IMR-90 (cell line): ENCODE data around the gene RIMS4. TPM values are rescaled to one million over a fixed set of nuclear protein-coding genes. Genes with fewer than 3 reads are reported as not detected.

Source experiments
- ATAC-seq: fragments of 200-7000 bp; cut with Tn5 transposase; 2 replicates; pipeline ENCODE4 v1.9.1; 2020; ENCODE audit warnings: low read depth, mild to moderate bottlenecking, moderate library complexity
- BruUV-seq: library from RNA; stranded (reverse); fragments of 400-500 nt; replicated peaks from 2 replicates; lab custom pipeline; 2021; lab: Mats Ljungman, UMichigan
- CTCF ChIA-PET: fragments of 300-600 bp; formaldehyde crosslinking; extraction: SDS; loops from one replicate; lab custom pipeline; 2021; ENCODE audit warnings: antibody characterized with exemption; lab: Yijun Ruan, JAX
- POLR2A ChIA-PET: fragments of 300-600 bp; sonication (Branson Sonifier 250); formaldehyde crosslinking; loops from one replicate; lab custom pipeline; 2022; ENCODE audit warnings: antibody characterized with exemption; ENCODE audit not compliant: unreplicated experiment; lab: Charles Lee
- DNase-seq: peaks from one replicate; pipeline ENCODE4 v3.0.0; 2013
- H2AFZ ChIP-seq: replicated peaks from 2 replicates; pipeline ENCODE3; 2013; ENCODE audit warnings: low read length, mild to moderate bottlenecking; ENCODE audit not compliant: poor library complexity
- H2AK5ac ChIP-seq: 2 replicates; pipeline ENCODE4 v1.6.1; 2013; ENCODE audit warnings: low read depth, low read length, inconsistent platforms
- H2AK9ac ChIP-seq: replicated peaks from 2 replicates; pipeline ENCODE3; 2013; ENCODE audit warnings: mild to moderate bottlenecking, low read depth, low read length, moderate library complexity; ENCODE audit not compliant: poor library complexity
- H2BK120ac ChIP-seq: 2 replicates; pipeline ENCODE4 v1.6.1; 2013; ENCODE audit warnings: low read depth, low read length, inconsistent platforms
- H2BK15ac ChIP-seq: 3 replicates; pipeline ENCODE4 v1.6.1; 2013; ENCODE audit warnings: low read depth, low read length, inconsistent platforms
- H2BK20ac ChIP-seq: 2 replicates; pipeline ENCODE4 v1.6.1; 2013; ENCODE audit warnings: low read depth, mild to moderate bottlenecking, inconsistent platforms, low read length, moderate library complexity
- H2BK5ac ChIP-seq: 2 replicates; pipeline ENCODE4 v1.6.1; 2013; ENCODE audit warnings: mild to moderate bottlenecking, low read depth, low read length, inconsistent platforms; ENCODE audit not compliant: poor library complexity, severe bottlenecking
- H3K14ac ChIP-seq: replicated peaks from 2 replicates; pipeline ENCODE4 v1.6.1; 2013; ENCODE audit warnings: low read depth, low read length, inconsistent platforms
- H3K18ac ChIP-seq: 2 replicates; pipeline ENCODE4 v1.6.1; 2013; ENCODE audit warnings: low read depth, low read length, control low read depth
- H3K23ac ChIP-seq: 2 replicates; pipeline ENCODE4 v1.6.1; 2013; ENCODE audit warnings: low read depth, low read length, inconsistent platforms
- H3K27ac ChIP-seq: 2 replicates; pipeline ENCODE4 v1.5.1; 2013; ENCODE audit warnings: mild to moderate bottlenecking, control low read depth, low read length; ENCODE audit not compliant: insufficient read depth
- H3K27me3 ChIP-seq: 2 replicates; pipeline ENCODE4 v1.6.1; 2013; ENCODE audit warnings: low read length; ENCODE audit not compliant: control insufficient read depth, insufficient read depth
- H3K36me3 ChIP-seq: 2 replicates; pipeline ENCODE4 v1.6.1; 2013; ENCODE audit warnings: low read length, mixed read lengths; ENCODE audit not compliant: control insufficient read depth, insufficient read depth
- H3K4ac ChIP-seq: 2 replicates; pipeline ENCODE4 v1.6.1; 2013; ENCODE audit warnings: low read depth, low read length, inconsistent platforms
- H3K4me1 ChIP-seq: 2 replicates; pipeline ENCODE4 v1.6.1; 2013; ENCODE audit warnings: low read length, mixed read lengths; ENCODE audit not compliant: control insufficient read depth, insufficient read depth
- H3K4me2 ChIP-seq: 2 replicates; pipeline ENCODE4 v1.6.1; 2013; ENCODE audit warnings: low read depth, mild to moderate bottlenecking, control low read depth, low read length, moderate library complexity
- H3K4me3 ChIP-seq: 2 replicates; pipeline ENCODE4 v1.5.1; 2013; ENCODE audit warnings: low read depth, mild to moderate bottlenecking, control low read depth, low read length, moderate library complexity; ENCODE audit not compliant: insufficient read depth
- H3K56ac ChIP-seq: 2 replicates; pipeline ENCODE4 v1.6.1; 2013; ENCODE audit warnings: low read length, inconsistent platforms; ENCODE audit not compliant: insufficient read depth; ENCODE audit errors: extremely low read depth
- H3K79me1 ChIP-seq, 2 experiments: 2 replicates each; pipeline ENCODE4 v1.6.1; 2013; ENCODE audit warnings: low read length in 2 of 2, inconsistent platforms in 1 of 2, low read depth in 1 of 2
- H3K9ac ChIP-seq: 2 replicates; pipeline ENCODE4 v1.6.1; 2013; ENCODE audit warnings: low read depth, low read length, control low read depth
- H3K9me1 ChIP-seq: 2 replicates; pipeline ENCODE4 v1.6.1; 2013; ENCODE audit warnings: low read length, inconsistent platforms; ENCODE audit not compliant: insufficient read depth
- H3K9me3 ChIP-seq: 2 replicates; pipeline ENCODE4 v1.6.1; 2013; ENCODE audit warnings: low read length; ENCODE audit not compliant: control insufficient read depth, insufficient read depth
- H4K20me1 ChIP-seq: 2 replicates; pipeline ENCODE4 v1.6.1; 2013; ENCODE audit warnings: low read length, inconsistent platforms; ENCODE audit not compliant: insufficient read depth
- H4K5ac ChIP-seq: 2 replicates; pipeline ENCODE4 v1.6.1; 2013; ENCODE audit warnings: mild to moderate bottlenecking, low read depth, low read length, control low read depth
- H4K8ac ChIP-seq, 2 experiments: 2 replicates each; pipeline ENCODE4 v1.6.1; 2013; ENCODE audit warnings: low read depth in 2 of 2, low read length in 2 of 2, control low read depth in 1 of 2, inconsistent platforms in 1 of 2
- H4K91ac ChIP-seq: 2 replicates; pipeline ENCODE4 v1.6.1; 2013; ENCODE audit warnings: low read depth, low read length, inconsistent platforms; ENCODE audit not compliant: insufficient read depth
- BHLHE40 ChIP-seq: fragments of 150-350 bp; IDR thresholded peaks from 2 replicates; pipeline ENCODE4 v1.6.1; 2016; ENCODE audit warnings: mild to moderate bottlenecking, low read depth, low read length
- CEBPB ChIP-seq: IDR thresholded peaks from 2 replicates; pipeline ENCODE4 v1.6.1; 2012; ENCODE audit warnings: low read depth, low read length, improper control_type of control experiment
- CHD1 ChIP-seq: IDR thresholded peaks from 2 replicates; pipeline ENCODE4 v1.6.1; 2012; ENCODE audit warnings: low read depth, low read length, improper control_type of control experiment
- FOS ChIP-seq: fragments of 150-350 bp; IDR thresholded peaks from 2 replicates; pipeline ENCODE4 v1.6.1; 2016; ENCODE audit warnings: low read depth, low read length
- MAFK ChIP-seq: IDR thresholded peaks from 2 replicates; pipeline ENCODE4 v1.6.1; 2012; ENCODE audit warnings: low read depth, low read length, improper control_type of control experiment
- MAZ ChIP-seq: IDR thresholded peaks from 2 replicates; pipeline ENCODE4 v1.6.1; 2012; ENCODE audit warnings: low read depth, mild to moderate bottlenecking, low read length, improper control_type of control experiment, moderate library complexity, borderline replicate concordance
- MXI1 ChIP-seq: IDR thresholded peaks from 2 replicates; pipeline ENCODE4 v1.6.1; 2012; ENCODE audit warnings: low read depth, mild to moderate bottlenecking, low read length, moderate library complexity, borderline replicate concordance
- NFE2L2 ChIP-seq: fragments of 150-350 bp; IDR thresholded peaks from 2 replicates; pipeline ENCODE4 v1.6.1; 2016; ENCODE audit warnings: low read depth, mild to moderate bottlenecking, low read length
- POLR2A ChIP-seq: IDR thresholded peaks from 2 replicates; pipeline ENCODE4 v1.6.1; 2012; ENCODE audit warnings: mild to moderate bottlenecking, low read depth, low read length
- RAD21 ChIP-seq: IDR thresholded peaks from 2 replicates; pipeline ENCODE4 v1.6.1; 2012; ENCODE audit warnings: low read length, improper control_type of control experiment
- RCOR1 ChIP-seq: IDR thresholded peaks from 2 replicates; pipeline ENCODE4 v1.6.1; 2012; ENCODE audit warnings: mild to moderate bottlenecking, low read length, improper control_type of control experiment; ENCODE audit not compliant: insufficient replicate concordance
- RFX5 ChIP-seq: IDR thresholded peaks from 2 replicates; pipeline ENCODE4 v1.8.0; 2012; ENCODE audit warnings: low read depth, mild to moderate bottlenecking, low read length, moderate library complexity
- SMC3 ChIP-seq: fragments of 150-350 bp; IDR thresholded peaks from 2 replicates; pipeline ENCODE4 v1.6.1; 2016; ENCODE audit warnings: low read depth, mild to moderate bottlenecking, antibody characterized with exemption, low read length, moderate library complexity
- WGBS, 2 experiments: methylation state at CpG; one replicate each; pipeline versions ENCODE4 v1.1.5 to v1.1.7; 2013; ENCODE audit warnings: missing lambda C conversion rate in 2 of 2; ENCODE audit not compliant: insufficient read length in 1 of 2; ENCODE audit errors: extremely low coverage in 2 of 2; 5-methylcytosine and 5-hydroxymethylcytosine counted together
- dilution Hi-C: fragments of 300-500 bp; cut with HindIII; formaldehyde crosslinking; loops from one replicate; pipeline ENCODE4 v1.14.3; 2018; ENCODE audit warnings: low sequenced_read_pairs; ENCODE audit not compliant: unreplicated experiment
- in situ Hi-C: fragments of 300-500 bp; cut with MboI; formaldehyde crosslinking; loops from 3 replicates; pipeline ENCODE4 v1.14.3; 2019; ENCODE audit warnings: low sequenced_read_pairs, inconsistent platforms, mixed read lengths
- intact Hi-C: fragments of 100-400 bp; cut with micrococcal nuclease; formaldehyde crosslinking; loops from 2 replicates; pipeline ENCODE4 v1.10.0; 2022
- polyA plus RNA-seq, 3 experiments: library from polyadenylated mRNA; depleted of rRNA; stranded (reverse); fragments of >200 nt; gene quantifications; 2 replicates each; pipeline ENCODE4 v1.2.3, GENCODE V29; 2012; ENCODE audit warnings: low replicate concordance in 1 of 3
- total RNA-seq: library from RNA; depleted of rRNA; stranded (reverse); fragments of >200 nt; gene quantifications from 2 replicates; pipeline ENCODE4 v1.2.3, GENCODE V29; 2012
- TF ChIP-seq, protein P1 (sequence below): fragments of 150-350 bp; IDR thresholded peaks from 2 replicates; pipeline ENCODE4 v1.6.1; 2017; ENCODE audit warnings: mild to moderate bottlenecking, antibody characterized with exemption, low read length, low read depth
- TF ChIP-seq, protein P2 (sequence below): conservative IDR thresholded peaks from 2 replicates; pipeline ENCODE4 v1.5.1; 2012; ENCODE audit warnings: mild to moderate bottlenecking, low read depth, low read length, improper control_type of control experiment
- TF ChIP-seq, protein P3 (sequence below): fragments of 150-350 bp; IDR thresholded peaks from 2 replicates; pipeline ENCODE4 v1.6.1; 2016; ENCODE audit warnings: low read depth, mild to moderate bottlenecking, low read length, moderate library complexity, borderline replicate concordance

RIMS4 gene
- total and polyA plus RNA-seq, 2 of the 4 experiments (the other 2 are of a cell fraction) = not detected

DNA sequence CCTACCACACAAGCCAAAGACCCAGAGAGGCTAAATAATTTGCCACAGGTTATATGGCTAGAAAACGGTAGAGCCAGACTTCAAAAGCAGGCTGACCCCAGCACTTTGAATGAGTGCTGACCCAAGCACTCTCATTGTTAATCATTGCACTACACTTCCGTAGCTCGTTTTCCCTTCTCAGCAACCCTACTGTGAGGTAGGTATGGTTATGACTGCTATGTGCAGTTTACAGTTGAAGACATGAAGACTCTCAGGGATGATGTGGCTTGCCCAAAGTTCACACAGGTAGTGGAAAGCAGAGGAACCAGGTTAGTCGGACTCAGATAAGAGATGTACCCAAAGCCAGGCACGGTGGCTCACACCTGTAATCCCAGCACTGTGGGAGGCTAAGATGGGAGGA lies 33.5 kb upstream of the RIMS4 start:
- no TSS peak for BruUV-seq
- Histone ChIP-seq H2BK5ac (no peak overlapping the region), H3K4me2 (no peak overlapping the region), H2AFZ (no peak overlapping the region), H2AK9ac (no peak overlapping the region), H4K20me1 (no peaks in the 10 kb centered on the region), H3K4me3 (no peak overlapping the region), H3K9me3 (no peaks in the 10 kb centered on the region), H3K27me3 (peaks cover 10% of the 10 kb centered on the region), H3K79me1 (no peaks in the 10 kb centered on the region), H3K4me1 (no peaks in the 10 kb centered on the region), H3K23ac (no peak overlapping the region), H2BK120ac (no peak overlapping the region), H2BK20ac (no peak overlapping the region), H2BK15ac (no peak overlapping the region), H3K9ac (no peak overlapping the region), H4K91ac (no peak overlapping the region), H3K18ac (no peak overlapping the region), H3K4ac (no peak overlapping the region), H3K27ac (no peak overlapping the region), H3K9me1 (no peaks in the 10 kb centered on the region), H4K8ac (no peak overlapping the region), H3K56ac (no peak overlapping the region), H3K14ac (no peak overlapping the region), H4K5ac (no peak overlapping the region), H3K36me3 (no peaks in the 10 kb centered on the region), H2AK5ac (no peak overlapping the region)
- no peak for DNase-seq
- TF ChIP-seq CEBPB = no peak
- TF ChIP-seq MAFK = no peak
- TF ChIP-seq, protein P1, sequence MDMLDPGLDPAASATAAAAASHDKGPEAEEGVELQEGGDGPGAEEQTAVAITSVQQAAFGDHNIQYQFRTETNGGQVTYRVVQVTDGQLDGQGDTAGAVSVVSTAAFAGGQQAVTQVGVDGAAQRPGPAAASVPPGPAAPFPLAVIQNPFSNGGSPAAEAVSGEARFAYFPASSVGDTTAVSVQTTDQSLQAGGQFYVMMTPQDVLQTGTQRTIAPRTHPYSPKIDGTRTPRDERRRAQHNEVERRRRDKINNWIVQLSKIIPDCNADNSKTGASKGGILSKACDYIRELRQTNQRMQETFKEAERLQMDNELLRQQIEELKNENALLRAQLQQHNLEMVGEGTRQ = no peak
- TF ChIP-seq, protein P2, sequence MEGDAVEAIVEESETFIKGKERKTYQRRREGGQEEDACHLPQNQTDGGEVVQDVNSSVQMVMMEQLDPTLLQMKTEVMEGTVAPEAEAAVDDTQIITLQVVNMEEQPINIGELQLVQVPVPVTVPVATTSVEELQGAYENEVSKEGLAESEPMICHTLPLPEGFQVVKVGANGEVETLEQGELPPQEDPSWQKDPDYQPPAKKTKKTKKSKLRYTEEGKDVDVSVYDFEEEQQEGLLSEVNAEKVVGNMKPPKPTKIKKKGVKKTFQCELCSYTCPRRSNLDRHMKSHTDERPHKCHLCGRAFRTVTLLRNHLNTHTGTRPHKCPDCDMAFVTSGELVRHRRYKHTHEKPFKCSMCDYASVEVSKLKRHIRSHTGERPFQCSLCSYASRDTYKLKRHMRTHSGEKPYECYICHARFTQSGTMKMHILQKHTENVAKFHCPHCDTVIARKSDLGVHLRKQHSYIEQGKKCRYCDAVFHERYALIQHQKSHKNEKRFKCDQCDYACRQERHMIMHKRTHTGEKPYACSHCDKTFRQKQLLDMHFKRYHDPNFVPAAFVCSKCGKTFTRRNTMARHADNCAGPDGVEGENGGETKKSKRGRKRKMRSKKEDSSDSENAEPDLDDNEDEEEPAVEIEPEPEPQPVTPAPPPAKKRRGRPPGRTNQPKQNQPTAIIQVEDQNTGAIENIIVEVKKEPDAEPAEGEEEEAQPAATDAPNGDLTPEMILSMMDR = no peak
- no peak for TF ChIP-seq RAD21
- TF ChIP-seq POLR2A = no peak
- no peak for TF ChIP-seq CHD1
- TF ChIP-seq FOS = no peak
- no peak for TF ChIP-seq RFX5
- TF ChIP-seq, protein P3, sequence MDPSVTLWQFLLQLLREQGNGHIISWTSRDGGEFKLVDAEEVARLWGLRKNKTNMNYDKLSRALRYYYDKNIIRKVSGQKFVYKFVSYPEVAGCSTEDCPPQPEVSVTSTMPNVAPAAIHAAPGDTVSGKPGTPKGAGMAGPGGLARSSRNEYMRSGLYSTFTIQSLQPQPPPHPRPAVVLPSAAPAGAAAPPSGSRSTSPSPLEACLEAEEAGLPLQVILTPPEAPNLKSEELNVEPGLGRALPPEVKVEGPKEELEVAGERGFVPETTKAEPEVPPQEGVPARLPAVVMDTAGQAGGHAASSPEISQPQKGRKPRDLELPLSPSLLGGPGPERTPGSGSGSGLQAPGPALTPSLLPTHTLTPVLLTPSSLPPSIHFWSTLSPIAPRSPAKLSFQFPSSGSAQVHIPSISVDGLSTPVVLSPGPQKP = no peak
- no peak for TF ChIP-seq SMC3
- TF ChIP-seq BHLHE40 = no peak
- no peak for TF ChIP-seq RCOR1
- no peak for TF ChIP-seq MAZ
- TF ChIP-seq MXI1 = no peak
- no peak for TF ChIP-seq NFE2L2
- WGBS, 2 experiments = no CpG with 5 or more reads among the region's 5 CpGs
- ChIA-PET CTCF (no interaction called here), POLR2A (no interaction called here)
- ATAC-seq = no peak
- intact Hi-C loops = no loop called here
- dilution Hi-C loops = no loop called here
- in situ Hi-C loops = no loop called here
